Right cardiac atrium (tissue), 5 donors: ENCODE measurements around the gene SLC6A12. TPM values are rescaled to one million over a fixed set of nuclear protein-coding genes. Genes with fewer than 3 reads are reported as not detected.

Source experiments
- ATAC-seq, 2 donors: fragments of 200-7000 bp; cut with Tn5 transposase; one replicate each; pipeline versions ENCODE4 v1.8.0 to v1.9.1; 2020; ENCODE audit warnings: moderate library complexity in 2 of 2, mild to moderate bottlenecking in 1 of 2
- DNase-seq, 3 donors: peaks; one replicate each; pipeline ENCODE4 v3.0.0-alpha.2; 2020
- H3K27ac ChIP-seq: one replicate; pipeline ENCODE4 v1.5.1; 2013; ENCODE audit warnings: mild to moderate bottlenecking, low read length, control low read depth, moderate library complexity
- H3K27me3 ChIP-seq: one replicate; pipeline ENCODE4 v1.6.1; 2013; ENCODE audit not compliant: control insufficient read depth, insufficient read depth
- H3K4me1 ChIP-seq: one replicate; pipeline ENCODE4 v1.6.1; 2013; ENCODE audit warnings: low read length; ENCODE audit not compliant: control insufficient read depth, insufficient read depth
- H3K4me3 ChIP-seq: one replicate; pipeline ENCODE4 v1.5.1; 2013; ENCODE audit warnings: low read length, control low read depth
- H3K9me3 ChIP-seq: one replicate; pipeline ENCODE4 v1.6.1; 2013; ENCODE audit warnings: low read length; ENCODE audit not compliant: control insufficient read depth
- WGBS: extraction: QIAGEN DNeasy Blood & Tissue Kit; methylation state at CpG from one replicate; pipeline ENCODE4 v1.1.7; 2013; 5-methylcytosine and 5-hydroxymethylcytosine counted together
- intact Hi-C, 4 donors: fragments of 100-400 bp; cut with DNase I; formaldehyde crosslinking; loops; one replicate each; pipeline versions ENCODE4 v1.11.0 to v1.14.0; 2022 to 2023
- polyA plus RNA-seq: library from polyadenylated mRNA; stranded (reverse); fragments of 200-250 nt; gene quantifications from one replicate; pipeline ENCODE4 v1.2.3, GENCODE V29; 2013
- total RNA-seq, 4 donors: library from RNA; stranded (reverse); fragmentation: NEBNext Ultra II Directional; extraction: Animal tissue kit (Norgen Biotek cat#: 25700); gene quantifications; one replicate each; pipeline ENCODE4 v1.2.1, GENCODE V29; 2021
- donor health status: healthy with polysubstance abuse.
- donor health status: DM: no; HTN: yes; CAD: no.
- donor health status: DM: no; HTN: no; CAD: no.
- donor health status: DM: no; HTN: yes; CAD: no; lungs with severe emphysema.
- donor health status: DM: yes; HTN: yes; CAD: no.

The SLC6A12 gene
- total and polyA plus RNA-seq, 5 donors, result 0.20 to 2.9 (median 1.1) TPM

- Histone ChIP-seq H3K4me3 (no peak overlapping the region), H3K27me3 (no peaks in the 10 kb centered on the region), H3K9me3 (no peaks in the 10 kb centered on the region), H3K27ac (no peak overlapping the region), H3K4me1 (no peaks in the 10 kb centered on the region)
- ATAC-seq, result no peak
- 90% methylated on average over 13 of the region's 13 CpGs for WGBS
- intact Hi-C loops, result no loop called here
- no peak for DNase-seq
Measured at GRCh38 chr12:156945-157344, 57.0 kb downstream of the SLC6A12 start.

- 82% methylated on average over 8 of the region's 8 CpGs for WGBS
- ATAC-seq, result no peak
Measured at GRCh38 chr12:155646-156045, 58.3 kb downstream of the SLC6A12 start.

GRCh38 chr12:155006-155405 is 59.0 kb downstream of the SLC6A12 start:
- Histone ChIP-seq H3K4me1 (no peaks in the 10 kb centered on the region), H3K27ac (no peak overlapping the region), H3K9me3 (no peaks in the 10 kb centered on the region), H3K4me3 (no peak overlapping the region), H3K27me3 (no peaks in the 10 kb centered on the region)
- intact Hi-C loops, result no loop called here
- no peak for ATAC-seq
- 87% methylated on average over 9 of the region's 9 CpGs for WGBS
- DNase-seq, result no peak

More at GRCh38 chr12:155646-156045, 58.3 kb downstream of the SLC6A12 start:
- Histone ChIP-seq H3K27ac (no peak overlapping the region), H3K27me3 (no peaks in the 10 kb centered on the region), H3K4me1 (no peaks in the 10 kb centered on the region), H3K4me3 (no peak overlapping the region), H3K9me3 (no peaks in the 10 kb centered on the region)
- DNase-seq, result no peak
- intact Hi-C loops, result no loop called here

- no peak for DNase-seq
- no peak for ATAC-seq
- Histone ChIP-seq H3K9me3 (no peaks in the 10 kb centered on the region), H3K27me3 (no peaks in the 10 kb centered on the region), H3K27ac (no peak overlapping the region), H3K4me3 (no peak overlapping the region), H3K4me1 (no peaks in the 10 kb centered on the region)
- WGBS, result 90% methylated on average over 12 of the region's 12 CpGs
- intact Hi-C loops, result no loop called here
Measured at GRCh38 chr12:154058-154457, 59.9 kb downstream of the SLC6A12 start.

- peak; percentile 48 to 82 (median 72) for DNase-seq
- intact Hi-C loops, result no loop called here
- H3K9me3 ChIP-seq, result no peaks in the 10 kb centered on the region
- peak; percentile 47 to 64 for ATAC-seq
- no peak overlapping the region for H3K4me3 ChIP-seq
- no peaks in the 10 kb centered on the region for H3K4me1 ChIP-seq
- 18% methylated on average over 11 of the region's 11 CpGs for WGBS
- H3K27me3 ChIP-seq, result no peaks in the 10 kb centered on the region
- no peak overlapping the region for H3K27ac ChIP-seq
Measured at GRCh38 chr12:153080-153746, 60.7 kb downstream of the SLC6A12 start.

- no peaks in the 10 kb centered on the region for H3K4me1 ChIP-seq
- no peak overlapping the region for H3K27ac ChIP-seq
- 53% methylated on average over 3 of the region's 3 CpGs for WGBS
- no peaks in the 10 kb centered on the region for H3K9me3 ChIP-seq
- ATAC-seq (no peak), DNase-seq (no peak)
- H3K27me3 ChIP-seq, result no peaks in the 10 kb centered on the region
- intact Hi-C loops, result no loop called here
- no peak overlapping the region for H3K4me3 ChIP-seq
Measured at GRCh38 chr12:152440-152839, 61.5 kb downstream of the SLC6A12 start.

- DNase-seq, result no peak
- no peak for ATAC-seq
- Histone ChIP-seq H3K4me3 (no peak overlapping the region), H3K27me3 (no peaks in the 10 kb centered on the region), H3K27ac (no peak overlapping the region), H3K9me3 (no peaks in the 10 kb centered on the region), H3K4me1 (no peaks in the 10 kb centered on the region)
- intact Hi-C loops, result no loop called here
- WGBS, result 81% methylated on average over 5 of the region's 5 CpGs
Measured at GRCh38 chr12:151579-151978, 62.4 kb downstream of the SLC6A12 start.

- Histone ChIP-seq H3K27me3 (no peaks in the 10 kb centered on the region), H3K4me1 (no peaks in the 10 kb centered on the region), H3K9me3 (no peaks in the 10 kb centered on the region), H3K4me3 (no peak overlapping the region), H3K27ac (no peak overlapping the region)
- intact Hi-C loops, result no loop called here
- DNase-seq, result no peak
- 82% methylated on average over 18 of the region's 18 CpGs for WGBS
- ATAC-seq, result no peak
Measured at GRCh38 chr12:148676-149416, 65.1 kb downstream of the SLC6A12 start.

GRCh38 chr12:147242-147641 is 66.7 kb downstream of the SLC6A12 start:
- H3K27ac ChIP-seq, result no peak overlapping the region
- H3K9me3 ChIP-seq, result no peaks in the 10 kb centered on the region
- DNase-seq, result no peak
- H3K27me3 ChIP-seq, result no peaks in the 10 kb centered on the region
- WGBS, result 90% methylated on average over 9 of the region's 9 CpGs
- intact Hi-C loops, result no loop called here
- no peaks in the 10 kb centered on the region for H3K4me1 ChIP-seq
- ATAC-seq, result no peak
- no peak overlapping the region for H3K4me3 ChIP-seq

- intact Hi-C loops, result no loop called here
- DNase-seq (peak in 1 of 3 donors; percentile 52), ATAC-seq (peak in 1 of 2 donors; percentile 45)
- no peak overlapping the region for H3K4me3 ChIP-seq
- 53% methylated on average over 14 of the region's 14 CpGs for WGBS
- H3K4me1 ChIP-seq, result no peaks in the 10 kb centered on the region
- no peaks in the 10 kb centered on the region for H3K9me3 ChIP-seq
- no peak overlapping the region for H3K27ac ChIP-seq
- H3K27me3 ChIP-seq, result no peaks in the 10 kb centered on the region
Measured at GRCh38 chr12:145369-145960, 68.5 kb downstream of the SLC6A12 start.

- Histone ChIP-seq H3K4me3 (no peak overlapping the region), H3K27ac (no peak overlapping the region), H3K4me1 (no peaks in the 10 kb centered on the region), H3K27me3 (no peaks in the 10 kb centered on the region), H3K9me3 (no peaks in the 10 kb centered on the region)
- ATAC-seq (no peak), DNase-seq (no peak)
- 79% methylated on average over 5 of the region's 5 CpGs for WGBS
- intact Hi-C loops, result no loop called here
Measured at GRCh38 chr12:144650-145284, 69.2 kb downstream of the SLC6A12 start.
